Glutamatergic neuron (in vitro differentiated cells): ENCODE results near the gene PACRG. TPM values are rescaled to one million over a fixed set of nuclear protein-coding genes. Genes with fewer than 3 reads are reported as not detected.

Source experiments
- DNase-seq: peaks from one replicate; pipeline ENCODE4 v3.0.0; 2022
- H3K27ac Mint-ChIP-seq: one replicate; pipeline ENCODE4 v1.8.0; 2020; ENCODE audit warnings: mild to moderate bottlenecking, mixed read lengths, inconsistent platforms; ENCODE audit not compliant: unreplicated experiment
- H3K27me3 Mint-ChIP-seq: one replicate; pipeline ENCODE4 v1.8.0; 2020; ENCODE audit warnings: mild to moderate bottlenecking, moderate library complexity, mixed read lengths, inconsistent platforms; ENCODE audit not compliant: unreplicated experiment
- H3K36me3 Mint-ChIP-seq: one replicate; pipeline ENCODE4 v1.8.0; 2020; ENCODE audit warnings: mild to moderate bottlenecking, mixed read lengths, inconsistent platforms; ENCODE audit not compliant: unreplicated experiment
- H3K4me1 Mint-ChIP-seq: one replicate; pipeline ENCODE4 v1.8.0; 2020; ENCODE audit warnings: mild to moderate bottlenecking, low read depth, mixed read lengths, inconsistent platforms; ENCODE audit not compliant: unreplicated experiment
- H3K4me3 Mint-ChIP-seq: one replicate; pipeline ENCODE4 v1.8.0; 2020; ENCODE audit warnings: mild to moderate bottlenecking, mixed read lengths, inconsistent platforms; ENCODE audit not compliant: unreplicated experiment
- H3K9me3 Mint-ChIP-seq: one replicate; pipeline ENCODE4 v1.8.0; 2020; ENCODE audit warnings: mild to moderate bottlenecking, moderate library complexity, mixed read lengths, inconsistent platforms; ENCODE audit not compliant: unreplicated experiment
- CTCF ChIP-seq: fragments of 200-600 bp; sonication (generic); IDR thresholded peaks from one replicate; pipeline ENCODE4 v1.5.0; 2021; ENCODE audit not compliant: partially characterized antibody, unreplicated experiment
- total RNA-seq: library from RNA; stranded (reverse); fragmentation: NEBNext Ultra II Directional; extraction: Animal tissue kit (Norgen Biotek cat#: 25700); gene quantifications from one replicate; pipeline ENCODE4 v1.2.1, GENCODE V29; 2021; ENCODE audit not compliant: unreplicated experiment

PACRG gene
- total RNA-seq, 1 donor from 2014 or later: not detected

- no peaks in the 10 kb centered on the region for H3K4me1 Mint-ChIP-seq
- H3K4me3 Mint-ChIP-seq: no peak overlapping the region
- no peaks in the 10 kb centered on the region for H3K9me3 Mint-ChIP-seq
- H3K27ac Mint-ChIP-seq: no peak overlapping the region
- no peaks in the 10 kb centered on the region for H3K27me3 Mint-ChIP-seq
- DNase-seq: no peak
- TF ChIP-seq CTCF: no peak
- H3K36me3 Mint-ChIP-seq: no peaks in the 10 kb centered on the region
Observed at GRCh38 chr6:162917506-162917905, 189.7 kb downstream of the PACRG start.

- no peak for DNase-seq
- Mint-ChIP-seq H3K4me1 (no peaks in the 10 kb centered on the region), H3K36me3 (no peaks in the 10 kb centered on the region), H3K27ac (no peak overlapping the region), H3K9me3 (no peaks in the 10 kb centered on the region), H3K4me3 (no peak overlapping the region), H3K27me3 (no peaks in the 10 kb centered on the region)
- no peak for TF ChIP-seq CTCF
Observed at GRCh38 chr6:162921062-162921461, 193.3 kb downstream of the PACRG start.

- no peaks in the 10 kb centered on the region for H3K36me3 Mint-ChIP-seq
- no peak overlapping the region for H3K27ac Mint-ChIP-seq
- H3K4me3 Mint-ChIP-seq: no peak overlapping the region
- H3K27me3 Mint-ChIP-seq: no peaks in the 10 kb centered on the region
- H3K9me3 Mint-ChIP-seq: no peaks in the 10 kb centered on the region
- H3K4me1 Mint-ChIP-seq: no peaks in the 10 kb centered on the region
- no peak for TF ChIP-seq CTCF
- DNase-seq: no peak
Observed at GRCh38 chr6:162921510-162922040, 193.8 kb downstream of the PACRG start.

GRCh38 chr6:162922563-162923166, 194.9 kb downstream of the PACRG start:
- Mint-ChIP-seq H3K27me3 (no peaks in the 10 kb centered on the region), H3K27ac (no peak overlapping the region), H3K4me1 (no peaks in the 10 kb centered on the region), H3K4me3 (no peak overlapping the region), H3K36me3 (no peaks in the 10 kb centered on the region), H3K9me3 (peaks cover 2% of the 10 kb centered on the region)
- no peak for DNase-seq
- no peak for TF ChIP-seq CTCF

- TF ChIP-seq CTCF: no peak
- H3K27me3 Mint-ChIP-seq: no peaks in the 10 kb centered on the region
- H3K9me3 Mint-ChIP-seq: peaks cover 7% of the 10 kb centered on the region
- H3K4me1 Mint-ChIP-seq: no peaks in the 10 kb centered on the region
- no peak overlapping the region for H3K27ac Mint-ChIP-seq
- no peak for DNase-seq
- no peak overlapping the region for H3K4me3 Mint-ChIP-seq
- peaks cover 13% of the 10 kb centered on the region for H3K36me3 Mint-ChIP-seq
Observed at GRCh38 chr6:162934844-162935243, 207.1 kb downstream of the PACRG start.
